Caco-2 (cell line): ENCODE measurements around the gene CALML3. TPM values are rescaled to one million over a fixed set of nuclear protein-coding genes. Genes with fewer than 3 reads are reported as not detected.
"Not testable (repeated sequence)": the region's sequence is repeated elsewhere in the genome, so short reads cannot be mapped to it uniquely, and the experiment has no call there.

Source experiments
- Bru-seq: library from RNA; stranded (reverse); fragments of 400-500 nt; gene quantifications from one replicate; lab custom pipeline; 2021; lab: Mats Ljungman, UMichigan
- BruChase-seq, 2 experiments: library from RNA; stranded (reverse); fragments of 400-500 nt; gene quantifications; one replicate each; lab custom pipeline; 2021; lab: Mats Ljungman, UMichigan
- BruUV-seq: library from RNA; stranded (reverse); fragments of 400-500 nt; replicated peaks from 2 replicates; lab custom pipeline; 2021; lab: Mats Ljungman, UMichigan
- CTCF ChIA-PET: fragments of 300-600 bp; sonication (Branson Sonifier 250); formaldehyde crosslinking; loops from one replicate; lab custom pipeline; 2022; ENCODE audit warnings: antibody characterized with exemption; lab: Charles Lee
- POLR2A ChIA-PET: fragments of 300-600 bp; sonication (Branson Sonifier 250); formaldehyde crosslinking; loops from one replicate; lab custom pipeline; 2022; ENCODE audit warnings: antibody characterized with exemption; lab: Charles Lee
- DNase-seq, 2 experiments: peaks; one replicate each; pipeline versions ENCODE4 v3.0.0 to v3.0.0-alpha.2; 2020 to 2022
- H3K27me3 ChIP-seq: replicated peaks from 2 replicates; pipeline ENCODE4 v1.6.0; 2011; ENCODE audit warnings: low read length; ENCODE audit not compliant: control insufficient read depth, insufficient read depth
- H3K36me3 ChIP-seq: 2 replicates; pipeline ENCODE4 v1.5.1; 2011; ENCODE audit warnings: low read length; ENCODE audit not compliant: control insufficient read depth, insufficient read depth
- H3K4me1 ChIP-seq: fragments of 250-450 bp; sonication (Bioruptor Pico); 2 replicates; pipeline ENCODE4 v1.5.1; 2020; ENCODE audit warnings: mild to moderate bottlenecking
- H3K4me3 ChIP-seq: 2 replicates; pipeline ENCODE4 v1.5.1; 2011; ENCODE audit warnings: low read depth, mild to moderate bottlenecking, control low read depth, low read length
- H3K9me3 ChIP-seq: fragments of 250-450 bp; sonication (Bioruptor Pico); 2 replicates; pipeline ENCODE4 v1.5.1; 2020; ENCODE audit warnings: mild to moderate bottlenecking, moderate library complexity
- H3K27ac Mint-ChIP-seq: one replicate; pipeline ENCODE4 v1.8.0; 2022; ENCODE audit warnings: mixed read lengths; ENCODE audit not compliant: unreplicated experiment
- H3K27me3 Mint-ChIP-seq: one replicate; pipeline ENCODE4 v1.8.0; 2022; ENCODE audit warnings: mixed read lengths; ENCODE audit not compliant: insufficient read depth, unreplicated experiment
- H3K36me3 Mint-ChIP-seq: one replicate; pipeline ENCODE4 v1.8.0; 2022; ENCODE audit warnings: mild to moderate bottlenecking, mixed read lengths; ENCODE audit not compliant: insufficient read depth, unreplicated experiment
- H3K4me1 Mint-ChIP-seq: one replicate; pipeline ENCODE4 v1.8.0; 2022; ENCODE audit warnings: low read depth, mixed read lengths; ENCODE audit not compliant: unreplicated experiment
- H3K4me3 Mint-ChIP-seq: one replicate; pipeline ENCODE4 v1.8.0; 2022; ENCODE audit warnings: mild to moderate bottlenecking, moderate library complexity, mixed read lengths; ENCODE audit not compliant: unreplicated experiment
- H3K9me3 Mint-ChIP-seq: one replicate; pipeline ENCODE4 v1.8.0; 2022; ENCODE audit warnings: mixed read lengths; ENCODE audit not compliant: unreplicated experiment
- intact Hi-C: fragments of 100-400 bp; cut with micrococcal nuclease; formaldehyde crosslinking; loops from one replicate; pipeline ENCODE4 v1.10.0; 2022; ENCODE audit not compliant: unreplicated experiment
- long read RNA-seq: library from polyadenylated mRNA; stranded (forward); transcript quantifications from one replicate; pipeline ENCODE4 v2.0.0, GENCODE V29; 2022
- total RNA-seq: library from RNA; stranded (reverse); gene quantifications from 2 replicates; pipeline ENCODE4 v1.2.3, GENCODE V29; 2022
- TF ChIP-seq, protein P1 (sequence below), 2 experiments: fragments of 200-600 bp in 1 of 2; IDR thresholded peaks; 1 replicate in 1 of 2; 2 replicates in 1 of 2; pipeline versions ENCODE4 v1.5.1 to v1.8.0; 2011 to 2022; ENCODE audit warnings: antibody characterized with exemption in 1 of 2, control low read depth in 1 of 2, inconsistent platforms in 1 of 2, low read depth in 1 of 2, low read length in 1 of 2, mild to moderate bottlenecking in 1 of 2, moderate library complexity in 1 of 2; ENCODE audit not compliant: insufficient read depth in 1 of 2, severe bottlenecking in 1 of 2, unreplicated experiment in 1 of 2

The CALML3 gene
- total RNA-seq (0.18 TPM in 1 of 2 replicates, not detected in the other), Bru-seq, nascent RNA (percentile 15 among the genes with signal in this experiment), BruChase-seq, experiment 1, labeled RNA remaining after a 2-hour chase (not detected), BruChase-seq, experiment 2, labeled RNA remaining after a 6-hour chase (not detected)
- long read RNA-seq, result 0 reads

GRCh38 chr10:5524641-5525560 lies at the start of gene CALML3:
TSS of gene CALML3 (plus strand) at chr10:5524961. CDS start at chr10:5525086, 125 bp downstream.
- Histone ChIP-seq H3K4me3 (no peak within 1 kb of the TSS), H3K27me3 (no peaks in the 10 kb centered on the region), H3K4me1 (peaks cover 38% of the 10 kb centered on the region), H3K9me3 (peaks cover 2% of the 10 kb centered on the region; the same call in 1 of the 2 replicates), H3K36me3 (no peaks in the 10 kb centered on the region)
- intact Hi-C loops, result no loop called here
- ChIA-PET POLR2A (no interaction called here), CTCF (no interaction called here)
- peaks cover 4% of the 10 kb centered on the region for H3K36me3 Mint-ChIP-seq
- no peaks in the 10 kb centered on the region for H3K9me3 Mint-ChIP-seq
- no TSS peak for BruUV-seq
- DNase-seq, result peak in 1 of 2 experiments; percentile 34
- H3K4me1 Mint-ChIP-seq, result peaks cover 32% of the 10 kb centered on the region
- no peak within 1 kb of the TSS for H3K4me3 Mint-ChIP-seq
- no peaks in the 10 kb centered on the region for H3K27me3 Mint-ChIP-seq
- H3K27ac Mint-ChIP-seq, result peak within 1 kb of the TSS; percentile 46
- TF ChIP-seq, protein P1, sequence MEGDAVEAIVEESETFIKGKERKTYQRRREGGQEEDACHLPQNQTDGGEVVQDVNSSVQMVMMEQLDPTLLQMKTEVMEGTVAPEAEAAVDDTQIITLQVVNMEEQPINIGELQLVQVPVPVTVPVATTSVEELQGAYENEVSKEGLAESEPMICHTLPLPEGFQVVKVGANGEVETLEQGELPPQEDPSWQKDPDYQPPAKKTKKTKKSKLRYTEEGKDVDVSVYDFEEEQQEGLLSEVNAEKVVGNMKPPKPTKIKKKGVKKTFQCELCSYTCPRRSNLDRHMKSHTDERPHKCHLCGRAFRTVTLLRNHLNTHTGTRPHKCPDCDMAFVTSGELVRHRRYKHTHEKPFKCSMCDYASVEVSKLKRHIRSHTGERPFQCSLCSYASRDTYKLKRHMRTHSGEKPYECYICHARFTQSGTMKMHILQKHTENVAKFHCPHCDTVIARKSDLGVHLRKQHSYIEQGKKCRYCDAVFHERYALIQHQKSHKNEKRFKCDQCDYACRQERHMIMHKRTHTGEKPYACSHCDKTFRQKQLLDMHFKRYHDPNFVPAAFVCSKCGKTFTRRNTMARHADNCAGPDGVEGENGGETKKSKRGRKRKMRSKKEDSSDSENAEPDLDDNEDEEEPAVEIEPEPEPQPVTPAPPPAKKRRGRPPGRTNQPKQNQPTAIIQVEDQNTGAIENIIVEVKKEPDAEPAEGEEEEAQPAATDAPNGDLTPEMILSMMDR (IDR thresholded peaks at IDR 0.05; ENCODE audit: insufficient read depth in 1 of 2, low read depth in 1 of 2, low read length in 1 of 2, severe bottlenecking in 1 of 2, unreplicated experiment in 1 of 2), result no peak

- BruUV-seq, H3K36me3 ChIP-seq, intact Hi-C loops, DNase-seq, H3K27me3 Mint-ChIP-seq, H3K4me3 Mint-ChIP-seq, CTCF ChIA-PET, H3K4me1 Mint-ChIP-seq, POLR2A ChIA-PET, H3K36me3 Mint-ChIP-seq, H3K4me1 ChIP-seq, H3K4me3 ChIP-seq, H3K27ac Mint-ChIP-seq, H3K9me3 ChIP-seq, H3K27me3 ChIP-seq, H3K9me3 Mint-ChIP-seq: not testable (repeated sequence)
Measured at GRCh38 chr10:5475088-5475487, 49.7 kb upstream of the CALML3 start.

- intact Hi-C loops, DNase-seq, H3K4me1 Mint-ChIP-seq, H3K4me3 ChIP-seq, H3K27ac Mint-ChIP-seq, POLR2A ChIA-PET, H3K9me3 ChIP-seq, H3K36me3 ChIP-seq, H3K4me1 ChIP-seq, BruUV-seq, H3K9me3 Mint-ChIP-seq, H3K4me3 Mint-ChIP-seq, H3K27me3 Mint-ChIP-seq, CTCF ChIA-PET, H3K36me3 Mint-ChIP-seq, H3K27me3 ChIP-seq: not testable (repeated sequence)
Measured at GRCh38 chr10:5475974-5476807, 48.6 kb upstream of the CALML3 start.
